Body of pancreas (tissue), 4 donors: ENCODE data around the gene PRR9.

Experiments
- CTCF ChIP-seq, 7 experiments: fragments of 450-650 bp in 4 of 7; fragments of 200-600 bp in 3 of 7; sonication (generic) in 3 of 7; IDR thresholded peaks; one replicate each; pipeline ENCODE4 v1.5.1; 2016 to 2019; ENCODE audit warnings: antibody characterized with exemption in 7 of 7
- POLR2A ChIP-seq, 3 donors: fragments of 450-650 bp; IDR thresholded peaks; one replicate each; pipeline ENCODE4 v1.6.1; 2016; ENCODE audit warnings: antibody characterized with exemption in 3 of 3, mild to moderate bottlenecking in 2 of 3

- no peak for TF ChIP-seq POLR2A (IDR thresholded peaks at IDR 0.05)
- no peak for TF ChIP-seq CTCF (IDR thresholded peaks at IDR 0.05)
These were observed 36.3 kb downstream of the PRR9 start for GRCh38 chr1:153253693-153254092.
